IMR-90 (cell line): ENCODE measurements around the gene RAPGEF5. TPM values are rescaled to one million over a fixed set of nuclear protein-coding genes. Genes with fewer than 3 reads are reported as not detected.

ENCODE experiments used
- ATAC-seq: fragments of 200-7000 bp; cut with Tn5 transposase; 2 replicates; pipeline ENCODE4 v1.9.1; 2020; ENCODE audit warnings: low read depth, mild to moderate bottlenecking, moderate library complexity
- BruUV-seq: library from RNA; stranded (reverse); fragments of 400-500 nt; replicated peaks from 2 replicates; lab custom pipeline; 2021; lab: Mats Ljungman, UMichigan
- CTCF ChIA-PET: fragments of 300-600 bp; formaldehyde crosslinking; extraction: SDS; loops from one replicate; lab custom pipeline; 2021; ENCODE audit warnings: antibody characterized with exemption; lab: Yijun Ruan, JAX
- POLR2A ChIA-PET: fragments of 300-600 bp; sonication (Branson Sonifier 250); formaldehyde crosslinking; loops from one replicate; lab custom pipeline; 2022; ENCODE audit warnings: antibody characterized with exemption; ENCODE audit not compliant: unreplicated experiment; lab: Charles Lee
- DNase-seq: peaks from one replicate; pipeline ENCODE4 v3.0.0; 2013
- H2AFZ ChIP-seq: replicated peaks from 2 replicates; pipeline ENCODE3; 2013; ENCODE audit warnings: low read length, mild to moderate bottlenecking; ENCODE audit not compliant: poor library complexity
- H2AK5ac ChIP-seq: 2 replicates; pipeline ENCODE4 v1.6.1; 2013; ENCODE audit warnings: low read depth, low read length, inconsistent platforms
- H2AK9ac ChIP-seq: replicated peaks from 2 replicates; pipeline ENCODE3; 2013; ENCODE audit warnings: mild to moderate bottlenecking, low read depth, low read length, moderate library complexity; ENCODE audit not compliant: poor library complexity
- H2BK120ac ChIP-seq: 2 replicates; pipeline ENCODE4 v1.6.1; 2013; ENCODE audit warnings: low read depth, low read length, inconsistent platforms
- H2BK15ac ChIP-seq: 3 replicates; pipeline ENCODE4 v1.6.1; 2013; ENCODE audit warnings: low read depth, low read length, inconsistent platforms
- H2BK20ac ChIP-seq: 2 replicates; pipeline ENCODE4 v1.6.1; 2013; ENCODE audit warnings: low read depth, mild to moderate bottlenecking, inconsistent platforms, low read length, moderate library complexity
- H2BK5ac ChIP-seq: 2 replicates; pipeline ENCODE4 v1.6.1; 2013; ENCODE audit warnings: mild to moderate bottlenecking, low read depth, low read length, inconsistent platforms; ENCODE audit not compliant: poor library complexity, severe bottlenecking
- H3K14ac ChIP-seq: replicated peaks from 2 replicates; pipeline ENCODE4 v1.6.1; 2013; ENCODE audit warnings: low read depth, low read length, inconsistent platforms
- H3K18ac ChIP-seq: 2 replicates; pipeline ENCODE4 v1.6.1; 2013; ENCODE audit warnings: low read depth, low read length, control low read depth
- H3K23ac ChIP-seq: 2 replicates; pipeline ENCODE4 v1.6.1; 2013; ENCODE audit warnings: low read depth, low read length, inconsistent platforms
- H3K27ac ChIP-seq: 2 replicates; pipeline ENCODE4 v1.5.1; 2013; ENCODE audit warnings: mild to moderate bottlenecking, control low read depth, low read length; ENCODE audit not compliant: insufficient read depth
- H3K27me3 ChIP-seq: 2 replicates; pipeline ENCODE4 v1.6.1; 2013; ENCODE audit warnings: low read length; ENCODE audit not compliant: control insufficient read depth, insufficient read depth
- H3K36me3 ChIP-seq: 2 replicates; pipeline ENCODE4 v1.6.1; 2013; ENCODE audit warnings: low read length, mixed read lengths; ENCODE audit not compliant: control insufficient read depth, insufficient read depth
- H3K4ac ChIP-seq: 2 replicates; pipeline ENCODE4 v1.6.1; 2013; ENCODE audit warnings: low read depth, low read length, inconsistent platforms
- H3K4me1 ChIP-seq: 2 replicates; pipeline ENCODE4 v1.6.1; 2013; ENCODE audit warnings: low read length, mixed read lengths; ENCODE audit not compliant: control insufficient read depth, insufficient read depth
- H3K4me2 ChIP-seq: 2 replicates; pipeline ENCODE4 v1.6.1; 2013; ENCODE audit warnings: low read depth, mild to moderate bottlenecking, control low read depth, low read length, moderate library complexity
- H3K4me3 ChIP-seq: 2 replicates; pipeline ENCODE4 v1.5.1; 2013; ENCODE audit warnings: low read depth, mild to moderate bottlenecking, control low read depth, low read length, moderate library complexity; ENCODE audit not compliant: insufficient read depth
- H3K56ac ChIP-seq: 2 replicates; pipeline ENCODE4 v1.6.1; 2013; ENCODE audit warnings: low read length, inconsistent platforms; ENCODE audit not compliant: insufficient read depth; ENCODE audit errors: extremely low read depth
- H3K79me1 ChIP-seq, 2 experiments: 2 replicates each; pipeline ENCODE4 v1.6.1; 2013; ENCODE audit warnings: low read length in 2 of 2, inconsistent platforms in 1 of 2, low read depth in 1 of 2
- H3K9ac ChIP-seq: 2 replicates; pipeline ENCODE4 v1.6.1; 2013; ENCODE audit warnings: low read depth, low read length, control low read depth
- H3K9me1 ChIP-seq: 2 replicates; pipeline ENCODE4 v1.6.1; 2013; ENCODE audit warnings: low read length, inconsistent platforms; ENCODE audit not compliant: insufficient read depth
- H3K9me3 ChIP-seq: 2 replicates; pipeline ENCODE4 v1.6.1; 2013; ENCODE audit warnings: low read length; ENCODE audit not compliant: control insufficient read depth, insufficient read depth
- H4K20me1 ChIP-seq: 2 replicates; pipeline ENCODE4 v1.6.1; 2013; ENCODE audit warnings: low read length, inconsistent platforms; ENCODE audit not compliant: insufficient read depth
- H4K5ac ChIP-seq: 2 replicates; pipeline ENCODE4 v1.6.1; 2013; ENCODE audit warnings: mild to moderate bottlenecking, low read depth, low read length, control low read depth
- H4K8ac ChIP-seq, 2 experiments: 2 replicates each; pipeline ENCODE4 v1.6.1; 2013; ENCODE audit warnings: low read depth in 2 of 2, low read length in 2 of 2, control low read depth in 1 of 2, inconsistent platforms in 1 of 2
- H4K91ac ChIP-seq: 2 replicates; pipeline ENCODE4 v1.6.1; 2013; ENCODE audit warnings: low read depth, low read length, inconsistent platforms; ENCODE audit not compliant: insufficient read depth
- BHLHE40 ChIP-seq: fragments of 150-350 bp; IDR thresholded peaks from 2 replicates; pipeline ENCODE4 v1.6.1; 2016; ENCODE audit warnings: mild to moderate bottlenecking, low read depth, low read length
- CEBPB ChIP-seq: IDR thresholded peaks from 2 replicates; pipeline ENCODE4 v1.6.1; 2012; ENCODE audit warnings: low read depth, low read length, improper control_type of control experiment
- CHD1 ChIP-seq: IDR thresholded peaks from 2 replicates; pipeline ENCODE4 v1.6.1; 2012; ENCODE audit warnings: low read depth, low read length, improper control_type of control experiment
- FOS ChIP-seq: fragments of 150-350 bp; IDR thresholded peaks from 2 replicates; pipeline ENCODE4 v1.6.1; 2016; ENCODE audit warnings: low read depth, low read length
- MXI1 ChIP-seq: IDR thresholded peaks from 2 replicates; pipeline ENCODE4 v1.6.1; 2012; ENCODE audit warnings: low read depth, mild to moderate bottlenecking, low read length, moderate library complexity, borderline replicate concordance
- NFE2L2 ChIP-seq: fragments of 150-350 bp; IDR thresholded peaks from 2 replicates; pipeline ENCODE4 v1.6.1; 2016; ENCODE audit warnings: low read depth, mild to moderate bottlenecking, low read length
- POLR2A ChIP-seq: IDR thresholded peaks from 2 replicates; pipeline ENCODE4 v1.6.1; 2012; ENCODE audit warnings: mild to moderate bottlenecking, low read depth, low read length
- RAD21 ChIP-seq: IDR thresholded peaks from 2 replicates; pipeline ENCODE4 v1.6.1; 2012; ENCODE audit warnings: low read length, improper control_type of control experiment
- RCOR1 ChIP-seq: IDR thresholded peaks from 2 replicates; pipeline ENCODE4 v1.6.1; 2012; ENCODE audit warnings: mild to moderate bottlenecking, low read length, improper control_type of control experiment; ENCODE audit not compliant: insufficient replicate concordance
- RFX5 ChIP-seq: IDR thresholded peaks from 2 replicates; pipeline ENCODE4 v1.8.0; 2012; ENCODE audit warnings: low read depth, mild to moderate bottlenecking, low read length, moderate library complexity
- WGBS, 2 experiments: methylation state at CpG; one replicate each; pipeline versions ENCODE4 v1.1.5 to v1.1.7; 2013; ENCODE audit warnings: missing lambda C conversion rate in 2 of 2; ENCODE audit not compliant: insufficient read length in 1 of 2; ENCODE audit errors: extremely low coverage in 2 of 2; 5-methylcytosine and 5-hydroxymethylcytosine counted together
- dilution Hi-C: fragments of 300-500 bp; cut with HindIII; formaldehyde crosslinking; loops from one replicate; pipeline ENCODE4 v1.14.3; 2018; ENCODE audit warnings: low sequenced_read_pairs; ENCODE audit not compliant: unreplicated experiment
- in situ Hi-C: fragments of 300-500 bp; cut with MboI; formaldehyde crosslinking; loops from 3 replicates; pipeline ENCODE4 v1.14.3; 2019; ENCODE audit warnings: low sequenced_read_pairs, inconsistent platforms, mixed read lengths
- intact Hi-C: fragments of 100-400 bp; cut with micrococcal nuclease; formaldehyde crosslinking; loops from 2 replicates; pipeline ENCODE4 v1.10.0; 2022
- polyA plus RNA-seq, 3 experiments: library from polyadenylated mRNA; depleted of rRNA; stranded (reverse); fragments of >200 nt; gene quantifications; 2 replicates each; pipeline ENCODE4 v1.2.3, GENCODE V29; 2012; ENCODE audit warnings: low replicate concordance in 1 of 3
- total RNA-seq: library from RNA; depleted of rRNA; stranded (reverse); fragments of >200 nt; gene quantifications from 2 replicates; pipeline ENCODE4 v1.2.3, GENCODE V29; 2012
- TF ChIP-seq, protein P1 (sequence below): fragments of 150-350 bp; IDR thresholded peaks from 2 replicates; pipeline ENCODE4 v1.6.1; 2016; ENCODE audit warnings: low read depth, mild to moderate bottlenecking, low read length, moderate library complexity, borderline replicate concordance
- TF ChIP-seq, protein P2 (sequence below): fragments of 150-350 bp; IDR thresholded peaks from 2 replicates; pipeline ENCODE4 v1.6.1; 2017; ENCODE audit warnings: mild to moderate bottlenecking, antibody characterized with exemption, low read length, low read depth
- TF ChIP-seq, protein P3 (sequence below): conservative IDR thresholded peaks from 2 replicates; pipeline ENCODE4 v1.5.1; 2012; ENCODE audit warnings: mild to moderate bottlenecking, low read depth, low read length, improper control_type of control experiment

Gene RAPGEF5
- total and polyA plus RNA-seq, 2 of the 4 experiments (the other 2 are of a cell fraction), result 0.05 to 0.18 TPM

DNA sequence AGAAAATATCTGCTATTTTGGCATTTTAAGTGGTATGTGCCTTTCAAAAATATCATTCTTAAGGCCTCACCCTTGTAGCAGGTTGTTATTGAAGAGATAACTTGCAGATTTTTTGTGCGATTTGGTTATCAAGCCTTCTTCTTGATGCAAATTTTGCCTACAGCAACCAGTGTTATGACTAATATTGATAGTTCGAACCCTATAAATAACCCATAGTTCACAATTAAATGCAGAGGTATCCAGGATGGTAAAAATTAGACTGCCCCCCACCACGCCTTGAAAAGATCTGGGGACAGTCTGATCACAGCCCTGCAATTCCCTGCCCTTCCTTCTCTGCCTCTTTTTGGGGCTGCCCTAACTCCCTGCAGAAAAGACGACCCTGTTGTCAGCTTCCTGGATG lies 28.4 kb upstream of the RAPGEF5 start:
- H3K56ac ChIP-seq, result no peak overlapping the region
- no peaks in the 10 kb centered on the region for H3K9me3 ChIP-seq
- TF ChIP-seq NFE2L2, result no peak
- no peak for TF ChIP-seq RAD21
- TF ChIP-seq, protein P1, sequence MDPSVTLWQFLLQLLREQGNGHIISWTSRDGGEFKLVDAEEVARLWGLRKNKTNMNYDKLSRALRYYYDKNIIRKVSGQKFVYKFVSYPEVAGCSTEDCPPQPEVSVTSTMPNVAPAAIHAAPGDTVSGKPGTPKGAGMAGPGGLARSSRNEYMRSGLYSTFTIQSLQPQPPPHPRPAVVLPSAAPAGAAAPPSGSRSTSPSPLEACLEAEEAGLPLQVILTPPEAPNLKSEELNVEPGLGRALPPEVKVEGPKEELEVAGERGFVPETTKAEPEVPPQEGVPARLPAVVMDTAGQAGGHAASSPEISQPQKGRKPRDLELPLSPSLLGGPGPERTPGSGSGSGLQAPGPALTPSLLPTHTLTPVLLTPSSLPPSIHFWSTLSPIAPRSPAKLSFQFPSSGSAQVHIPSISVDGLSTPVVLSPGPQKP, result no peak
- TF ChIP-seq, protein P2, sequence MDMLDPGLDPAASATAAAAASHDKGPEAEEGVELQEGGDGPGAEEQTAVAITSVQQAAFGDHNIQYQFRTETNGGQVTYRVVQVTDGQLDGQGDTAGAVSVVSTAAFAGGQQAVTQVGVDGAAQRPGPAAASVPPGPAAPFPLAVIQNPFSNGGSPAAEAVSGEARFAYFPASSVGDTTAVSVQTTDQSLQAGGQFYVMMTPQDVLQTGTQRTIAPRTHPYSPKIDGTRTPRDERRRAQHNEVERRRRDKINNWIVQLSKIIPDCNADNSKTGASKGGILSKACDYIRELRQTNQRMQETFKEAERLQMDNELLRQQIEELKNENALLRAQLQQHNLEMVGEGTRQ, result no peak
- TF ChIP-seq RFX5, result no peak
- no peak for TF ChIP-seq POLR2A
- TF ChIP-seq FOS, result no peak
- TF ChIP-seq, protein P3, sequence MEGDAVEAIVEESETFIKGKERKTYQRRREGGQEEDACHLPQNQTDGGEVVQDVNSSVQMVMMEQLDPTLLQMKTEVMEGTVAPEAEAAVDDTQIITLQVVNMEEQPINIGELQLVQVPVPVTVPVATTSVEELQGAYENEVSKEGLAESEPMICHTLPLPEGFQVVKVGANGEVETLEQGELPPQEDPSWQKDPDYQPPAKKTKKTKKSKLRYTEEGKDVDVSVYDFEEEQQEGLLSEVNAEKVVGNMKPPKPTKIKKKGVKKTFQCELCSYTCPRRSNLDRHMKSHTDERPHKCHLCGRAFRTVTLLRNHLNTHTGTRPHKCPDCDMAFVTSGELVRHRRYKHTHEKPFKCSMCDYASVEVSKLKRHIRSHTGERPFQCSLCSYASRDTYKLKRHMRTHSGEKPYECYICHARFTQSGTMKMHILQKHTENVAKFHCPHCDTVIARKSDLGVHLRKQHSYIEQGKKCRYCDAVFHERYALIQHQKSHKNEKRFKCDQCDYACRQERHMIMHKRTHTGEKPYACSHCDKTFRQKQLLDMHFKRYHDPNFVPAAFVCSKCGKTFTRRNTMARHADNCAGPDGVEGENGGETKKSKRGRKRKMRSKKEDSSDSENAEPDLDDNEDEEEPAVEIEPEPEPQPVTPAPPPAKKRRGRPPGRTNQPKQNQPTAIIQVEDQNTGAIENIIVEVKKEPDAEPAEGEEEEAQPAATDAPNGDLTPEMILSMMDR, result no peak
- no peak for TF ChIP-seq CHD1
- no peak for TF ChIP-seq BHLHE40
- no peak for TF ChIP-seq RCOR1
- TF ChIP-seq MXI1, result no peak
- no peak for TF ChIP-seq CEBPB
- dilution Hi-C loops, result no loop called here
- no CpG with 5 or more reads among the region's 4 CpGs for WGBS, 2 experiments
- no peak overlapping the region for H4K91ac ChIP-seq
- no peak overlapping the region for H2BK20ac ChIP-seq
- H2BK5ac ChIP-seq, result no peak overlapping the region
- H3K36me3 ChIP-seq, result no peaks in the 10 kb centered on the region
- no peaks in the 10 kb centered on the region for H3K79me1 ChIP-seq
- intact Hi-C loops, result no loop called here
- in situ Hi-C loops, result no loop called here
- H4K20me1 ChIP-seq, result no peaks in the 10 kb centered on the region
- no peak overlapping the region for H2BK15ac ChIP-seq
- no peak overlapping the region for H4K8ac ChIP-seq
- H3K4me2 ChIP-seq, result no peak overlapping the region
- H3K4me3 ChIP-seq, result no peak overlapping the region
- H3K27ac ChIP-seq, result no peak overlapping the region
- H3K14ac ChIP-seq, result no peak overlapping the region
- no peak overlapping the region for H3K9ac ChIP-seq
- no peak overlapping the region for H4K5ac ChIP-seq
- H2AK5ac ChIP-seq, result no peak overlapping the region
- no peak overlapping the region for H2AFZ ChIP-seq
- BruUV-seq, result no TSS peak
- no peaks in the 10 kb centered on the region for H3K4me1 ChIP-seq
- ChIA-PET POLR2A (no interaction called here), CTCF (no interaction called here)
- DNase-seq (no peak), ATAC-seq (no peak)
- no peak overlapping the region for H3K18ac ChIP-seq
- no peaks in the 10 kb centered on the region for H3K27me3 ChIP-seq
- H3K9me1 ChIP-seq, result no peaks in the 10 kb centered on the region
- no peak overlapping the region for H2BK120ac ChIP-seq
- no peak overlapping the region for H3K23ac ChIP-seq
- H2AK9ac ChIP-seq, result no peak overlapping the region
- H3K4ac ChIP-seq, result no peak overlapping the region
